K562 (cell line): ENCODE measurements around the gene GIPR. TPM values are rescaled to one million over a fixed set of nuclear protein-coding genes. Genes with fewer than 3 reads are reported as not detected.

ENCODE experiments used
- ADNP ChIP-seq: fragments of 200-800 bp; sonication (Bioruptor generic); IDR thresholded peaks from 2 replicates; pipeline ENCODE4 v1.6.1; 2016; ENCODE audit warnings: missing genetic modification characterization, missing compliant biosample characterization
- FOXK1 ChIP-seq: sonication (generic); formaldehyde crosslinking; IDR thresholded peaks from 2 replicates; pipeline ENCODE4 v1.8.0; 2022; ENCODE audit warnings: missing genetic modification reagents, mild to moderate bottlenecking, borderline replicate concordance
- HDAC3 ChIP-seq: fragments of 450-650 bp; IDR thresholded peaks from 2 replicates; pipeline ENCODE4 v1.6.1; 2018; ENCODE audit warnings: borderline replicate concordance, mild to moderate bottlenecking, moderate library complexity; ENCODE audit not compliant: partially characterized antibody
- IFI16 ChIP-seq: fragments of 250-450 bp; sonication (Bioruptor Pico); IDR thresholded peaks from 2 replicates; pipeline ENCODE4 v2.1.2; 2022; ENCODE audit warnings: mild to moderate bottlenecking, inconsistent platforms
- ILK ChIP-seq: fragments of 450-650 bp; IDR thresholded peaks from 2 replicates; pipeline ENCODE4 v1.6.1; 2016; ENCODE audit warnings: missing genetic modification characterization, low read depth, mild to moderate bottlenecking, missing compliant biosample characterization, moderate library complexity, borderline replicate concordance
- POLR3G ChIP-seq: IDR thresholded peaks from 2 replicates; pipeline ENCODE4 v1.6.1; 2011; ENCODE audit not compliant: insufficient read length, insufficient replicate concordance; ENCODE audit errors: extremely low read depth
- SPI1 ChIP-seq: IDR thresholded peaks from 2 replicates; pipeline ENCODE4 v1.6.1; 2011; ENCODE audit warnings: low read depth, low read length, control low read depth, borderline replicate concordance
- TCF3 ChIP-seq: sonication (generic); formaldehyde crosslinking; IDR thresholded peaks from 2 replicates; pipeline ENCODE4 v1.4.0; 2020; ENCODE audit warnings: mild to moderate bottlenecking, missing genetic modification reagents
- TRIM28 ChIP-seq: fragments of 450-650 bp; IDR thresholded peaks from 2 replicates; pipeline ENCODE4 v1.6.1; 2017
- ZNF24 ChIP-seq: fragments of 450-650 bp; IDR thresholded peaks from 2 replicates; pipeline ENCODE4 v1.6.1; 2016
- ZNF696 ChIP-seq: fragments of 250-450 bp; sonication (Bioruptor Pico); conservative IDR thresholded peaks from 2 replicates; pipeline ENCODE4 v1.4.0; 2020; ENCODE audit warnings: mild to moderate bottlenecking, moderate library complexity
- polyA plus RNA-seq, 8 experiments: library from polyadenylated mRNA; depleted of rRNA in 4 of 8; stranded (reverse) in 5 of 8; unstranded in 3 of 8; fragments of >200 nt; fragmentation: Nextera tagmentation in 2 of 8; fragmentation: Illumina TruSeq in 1 of 8; extraction: Ambion mirVana in 2 of 8; extraction: Trizol in 1 of 8; gene quantifications; 2 replicates each; pipeline versions ENCODE4 v1.2.1 to v1.2.3, GENCODE V29; 2011 to 2014; ENCODE audit warnings: inconsistent platforms in 1 of 8, missing spikeins in 1 of 8
- total RNA-seq, 7 experiments: library from RNA; depleted of rRNA in 6 of 7; stranded (reverse); fragments of >200 nt in 6 of 7; fragmentation: Illumina TruSeq in 2 of 7; extraction: Trizol in 2 of 7; gene quantifications; 2 replicates each; pipeline versions ENCODE4 v1.2.1 to v1.2.3, GENCODE V29; 2011 to 2021; ENCODE audit warnings: low replicate concordance in 1 of 7
- TF ChIP-seq, protein P1 (sequence below), 2 experiments: fragments of 450-650 bp in 1 of 2; sonication (generic) in 1 of 2; formaldehyde crosslinking in 1 of 2; IDR thresholded peaks; 2 replicates each; pipeline versions ENCODE4 v1.7.1 to v1.9.0; 2016 to 2022; ENCODE audit warnings: inconsistent platforms in 1 of 2, mild to moderate bottlenecking in 1 of 2, missing genetic modification reagents in 1 of 2
- TF ChIP-seq, protein P2 (sequence below): fragments of 450-650 bp; IDR thresholded peaks from 2 replicates; pipeline ENCODE4 v1.6.1; 2016; ENCODE audit warnings: antibody characterized with exemption
- TF ChIP-seq, protein P3 (sequence below): sonication (generic); formaldehyde crosslinking; IDR thresholded peaks from 2 replicates; pipeline ENCODE4 v1.8.0; 2022; ENCODE audit warnings: mild to moderate bottlenecking, missing genetic modification reagents

The GIPR gene
- total and polyA plus RNA-seq, 9 of the 15 experiments (the other 6 are each of a cell fraction or from before 2014, with no cell fraction given): 2.2 to 26.8 (median 12.7) TPM

DNA sequence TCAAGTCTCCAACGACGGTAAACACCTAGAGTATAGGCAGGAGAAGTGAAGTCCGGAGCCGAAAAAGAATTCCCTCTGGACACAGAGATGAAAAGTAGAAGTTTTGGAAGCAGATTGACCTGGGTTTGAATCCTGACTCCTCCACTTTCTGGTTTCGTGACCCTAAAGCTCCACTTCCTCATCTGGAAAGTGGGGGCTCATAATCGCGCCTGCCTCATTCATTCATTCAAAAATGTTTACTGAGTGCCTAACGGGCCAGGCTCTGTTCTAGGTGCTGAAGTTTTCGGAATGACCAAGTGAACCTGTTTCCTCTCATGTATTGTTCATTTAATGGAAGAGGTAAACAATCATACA is 21.7 kb upstream of the GIPR start (continued):
- TF ChIP-seq, protein P1, sequence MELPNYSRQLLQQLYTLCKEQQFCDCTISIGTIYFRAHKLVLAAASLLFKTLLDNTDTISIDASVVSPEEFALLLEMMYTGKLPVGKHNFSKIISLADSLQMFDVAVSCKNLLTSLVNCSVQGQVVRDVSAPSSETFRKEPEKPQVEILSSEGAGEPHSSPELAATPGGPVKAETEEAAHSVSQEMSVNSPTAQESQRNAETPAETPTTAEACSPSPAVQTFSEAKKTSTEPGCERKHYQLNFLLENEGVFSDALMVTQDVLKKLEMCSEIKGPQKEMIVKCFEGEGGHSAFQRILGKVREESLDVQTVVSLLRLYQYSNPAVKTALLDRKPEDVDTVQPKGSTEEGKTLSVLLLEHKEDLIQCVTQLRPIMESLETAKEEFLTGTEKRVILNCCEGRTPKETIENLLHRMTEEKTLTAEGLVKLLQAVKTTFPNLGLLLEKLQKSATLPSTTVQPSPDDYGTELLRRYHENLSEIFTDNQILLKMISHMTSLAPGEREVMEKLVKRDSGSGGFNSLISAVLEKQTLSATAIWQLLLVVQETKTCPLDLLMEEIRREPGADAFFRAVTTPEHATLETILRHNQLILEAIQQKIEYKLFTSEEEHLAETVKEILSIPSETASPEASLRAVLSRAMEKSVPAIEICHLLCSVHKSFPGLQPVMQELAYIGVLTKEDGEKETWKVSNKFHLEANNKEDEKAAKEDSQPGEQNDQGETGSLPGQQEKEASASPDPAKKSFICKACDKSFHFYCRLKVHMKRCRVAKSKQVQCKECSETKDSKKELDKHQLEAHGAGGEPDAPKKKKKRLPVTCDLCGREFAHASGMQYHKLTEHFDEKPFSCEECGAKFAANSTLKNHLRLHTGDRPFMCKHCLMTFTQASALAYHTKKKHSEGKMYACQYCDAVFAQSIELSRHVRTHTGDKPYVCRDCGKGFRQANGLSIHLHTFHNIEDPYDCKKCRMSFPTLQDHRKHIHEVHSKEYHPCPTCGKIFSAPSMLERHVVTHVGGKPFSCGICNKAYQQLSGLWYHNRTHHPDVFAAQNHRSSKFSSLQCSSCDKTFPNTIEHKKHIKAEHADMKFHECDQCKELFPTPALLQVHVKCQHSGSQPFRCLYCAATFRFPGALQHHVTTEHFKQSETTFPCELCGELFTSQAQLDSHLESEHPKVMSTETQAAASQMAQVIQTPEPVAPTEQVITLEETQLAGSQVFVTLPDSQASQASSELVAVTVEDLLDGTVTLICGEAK (IDR thresholded peaks at IDR 0.05): 0 out of 2 replicates have a peak, but pooled peaks have one; percentile 6
- TF ChIP-seq, protein P1 (CRISPR knock-in tag; IDR thresholded peaks at IDR 0.05): no peak
- TF ChIP-seq ILK (tag): no peak
- TF ChIP-seq ZNF696: no peak
- TF ChIP-seq ZNF24: peak; percentile 97
- TF ChIP-seq SPI1: peak; percentile 92
- TF ChIP-seq, protein P2, sequence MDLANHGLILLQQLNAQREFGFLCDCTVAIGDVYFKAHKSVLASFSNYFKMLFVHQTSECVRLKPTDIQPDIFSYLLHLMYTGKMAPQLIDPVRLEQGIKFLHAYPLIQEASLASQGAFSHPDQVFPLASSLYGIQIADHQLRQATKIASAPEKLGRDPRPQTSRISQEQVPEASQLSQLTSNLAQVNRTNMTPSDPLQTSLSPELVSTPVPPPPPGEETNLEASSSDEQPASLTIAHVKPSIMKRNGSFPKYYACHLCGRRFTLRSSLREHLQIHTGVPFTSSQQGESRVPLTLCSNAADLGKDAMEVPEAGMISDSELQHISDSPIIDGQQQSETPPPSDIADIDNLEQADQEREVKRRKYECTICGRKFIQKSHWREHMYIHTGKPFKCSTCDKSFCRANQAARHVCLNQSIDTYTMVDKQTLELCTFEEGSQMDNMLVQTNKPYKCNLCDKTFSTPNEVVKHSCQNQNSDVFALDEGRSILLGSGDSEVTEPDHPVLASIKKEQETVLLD: no peak
- TF ChIP-seq TRIM28: 0 out of 2 replicates have a peak, but pooled peaks have one; percentile 31
- TF ChIP-seq POLR3G: no peak
- TF ChIP-seq HDAC3: no peak
- TF ChIP-seq, protein P3, sequence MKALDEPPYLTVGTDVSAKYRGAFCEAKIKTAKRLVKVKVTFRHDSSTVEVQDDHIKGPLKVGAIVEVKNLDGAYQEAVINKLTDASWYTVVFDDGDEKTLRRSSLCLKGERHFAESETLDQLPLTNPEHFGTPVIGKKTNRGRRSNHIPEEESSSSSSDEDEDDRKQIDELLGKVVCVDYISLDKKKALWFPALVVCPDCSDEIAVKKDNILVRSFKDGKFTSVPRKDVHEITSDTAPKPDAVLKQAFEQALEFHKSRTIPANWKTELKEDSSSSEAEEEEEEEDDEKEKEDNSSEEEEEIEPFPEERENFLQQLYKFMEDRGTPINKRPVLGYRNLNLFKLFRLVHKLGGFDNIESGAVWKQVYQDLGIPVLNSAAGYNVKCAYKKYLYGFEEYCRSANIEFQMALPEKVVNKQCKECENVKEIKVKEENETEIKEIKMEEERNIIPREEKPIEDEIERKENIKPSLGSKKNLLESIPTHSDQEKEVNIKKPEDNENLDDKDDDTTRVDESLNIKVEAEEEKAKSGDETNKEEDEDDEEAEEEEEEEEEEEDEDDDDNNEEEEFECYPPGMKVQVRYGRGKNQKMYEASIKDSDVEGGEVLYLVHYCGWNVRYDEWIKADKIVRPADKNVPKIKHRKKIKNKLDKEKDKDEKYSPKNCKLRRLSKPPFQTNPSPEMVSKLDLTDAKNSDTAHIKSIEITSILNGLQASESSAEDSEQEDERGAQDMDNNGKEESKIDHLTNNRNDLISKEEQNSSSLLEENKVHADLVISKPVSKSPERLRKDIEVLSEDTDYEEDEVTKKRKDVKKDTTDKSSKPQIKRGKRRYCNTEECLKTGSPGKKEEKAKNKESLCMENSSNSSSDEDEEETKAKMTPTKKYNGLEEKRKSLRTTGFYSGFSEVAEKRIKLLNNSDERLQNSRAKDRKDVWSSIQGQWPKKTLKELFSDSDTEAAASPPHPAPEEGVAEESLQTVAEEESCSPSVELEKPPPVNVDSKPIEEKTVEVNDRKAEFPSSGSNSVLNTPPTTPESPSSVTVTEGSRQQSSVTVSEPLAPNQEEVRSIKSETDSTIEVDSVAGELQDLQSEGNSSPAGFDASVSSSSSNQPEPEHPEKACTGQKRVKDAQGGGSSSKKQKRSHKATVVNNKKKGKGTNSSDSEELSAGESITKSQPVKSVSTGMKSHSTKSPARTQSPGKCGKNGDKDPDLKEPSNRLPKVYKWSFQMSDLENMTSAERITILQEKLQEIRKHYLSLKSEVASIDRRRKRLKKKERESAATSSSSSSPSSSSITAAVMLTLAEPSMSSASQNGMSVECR (CRISPR knock-in tag): peak; percentile 7; the same call in 1 of the 2 replicates
- no peak for TF ChIP-seq TCF3 (CRISPR knock-in tag)
- TF ChIP-seq IFI16: no peak
- 0 out of 2 replicates have a peak, but pooled peaks have one; percentile 45 for TF ChIP-seq FOXK1 (CRISPR knock-in tag)
- TF ChIP-seq ADNP: peak; percentile 72; the same call in 1 of the 2 replicates
